Measurements from ENCODE around the gene HACE1.

The HACE1 gene

GRCh38 chr6:104680539-104680938, 179.2 kb downstream of the HACE1 start (continued):
- TF ChIP-seq PATZ1 (tag by site-specific recombination; IDR thresholded peaks at IDR 0.05): no peak
- no peak for TF ChIP-seq ZBTB20 (tag by site-specific recombination; IDR thresholded peaks at IDR 0.05)
- TF ChIP-seq PBX3 (CRISPR knock-in tag; IDR thresholded peaks at IDR 0.05): no peak
- TF ChIP-seq BCL6B (tag by site-specific recombination; IDR thresholded peaks at IDR 0.05): no peak
- no peak for TF ChIP-seq ZNF777 (tag by site-specific recombination; IDR thresholded peaks at IDR 0.05; ENCODE audit: borderline replicate concordance)
- no peak for TF ChIP-seq ZNF707 (tag by site-specific recombination; IDR thresholded peaks at IDR 0.05)
- TF ChIP-seq ZFHX2 (tag by site-specific recombination; conservative IDR thresholded peaks at IDR 0.05): no peak
- TF ChIP-seq ZNF426 (tag by site-specific recombination; IDR thresholded peaks at IDR 0.05): no peak
- TF ChIP-seq ZSCAN23 (tag by site-specific recombination; IDR thresholded peaks at IDR 0.05): no peak
- TF ChIP-seq ZNF16 (tag by site-specific recombination; IDR thresholded peaks at IDR 0.05; ENCODE audit: low read depth): no peak

- H3K36me3 ChIP-seq (ENCODE audit: control insufficient read depth in 2 of 2, insufficient read depth in 1 of 2, low read length in 2 of 2): no peaks in the 10 kb centered on the region
- CTCF ChIA-PET: interaction anchor here (1.8 kb wide), 1 partner anchor 91 kb away, joined by 4 read pairs; no protein-coding TSS in a partner anchor
- H3K4me1 ChIP-seq (ENCODE audit: control insufficient read depth, insufficient read depth, low read length): no peaks in the 10 kb centered on the region
- no peaks in the 10 kb centered on the region for H3K9me3 ChIP-seq (ENCODE audit: control insufficient read depth, insufficient read depth, low read depth, low read length)
- no peak overlapping the region for H3K4me3 ChIP-seq (ENCODE audit: low read depth, low read length)
- POLR2A ChIA-PET: no interaction called here
- no peak for TF ChIP-seq ZNF398 (tag by site-specific recombination; IDR thresholded peaks at IDR 0.05)
- TF ChIP-seq ZNF292 (tag by site-specific recombination; IDR thresholded peaks at IDR 0.05; ENCODE audit: borderline replicate concordance, low read depth): no peak
- no peak for TF ChIP-seq RBAK (tag by site-specific recombination; IDR thresholded peaks at IDR 0.05)
- TF ChIP-seq ZNF155 (tag by site-specific recombination; IDR thresholded peaks at IDR 0.05): no peak
- no peak for TF ChIP-seq ZNF670 (tag by site-specific recombination; IDR thresholded peaks at IDR 0.05; ENCODE audit: low read depth)
- no peak for TF ChIP-seq ZNF324 (tag by site-specific recombination; IDR thresholded peaks at IDR 0.05)
- no peak for TF ChIP-seq ZBTB49 (tag by site-specific recombination; IDR thresholded peaks at IDR 0.05; ENCODE audit: low read depth)
- TF ChIP-seq IKZF3 (tag by site-specific recombination; IDR thresholded peaks at IDR 0.05): no peak
- TF ChIP-seq ZFHX2 (tag by site-specific recombination; conservative IDR thresholded peaks at IDR 0.05): no peak
- no peak for TF ChIP-seq ZFP41 (tag by site-specific recombination; IDR thresholded peaks at IDR 0.05; ENCODE audit: borderline replicate concordance)
- TF ChIP-seq ZFP69B (tag by site-specific recombination; IDR thresholded peaks at IDR 0.05): no peak
- no peak for TF ChIP-seq KLF10 (tag by site-specific recombination; IDR thresholded peaks at IDR 0.05)
- no peak for TF ChIP-seq SETDB1 (IDR thresholded peaks at IDR 0.05; ENCODE audit: insufficient read length, low read length)
- TF ChIP-seq ZNF518A (tag by site-specific recombination; conservative IDR thresholded peaks at IDR 0.05; ENCODE audit: low read depth): no peak
- no peak overlapping the region for H3K27ac ChIP-seq (ENCODE audit: extremely low read depth, low read depth, low read length)
These were observed 179.7 kb downstream of the HACE1 start for GRCh38 chr6:104679971-104680370.
